ENCODE data around the gene RAB36. TPM values are rescaled to one million over a fixed set of nuclear protein-coding genes. Genes with fewer than 3 reads are reported as not detected.

The RAB36 gene
- total RNA-seq, 2 experiments from 2014 or later, result 0.41 to 3.0 TPM

- intact Hi-C loops (cut with micrococcal nuclease; ENCODE audit: unreplicated experiment), result no loop called here
- POLR2A ChIA-PET, result interaction anchor here (0.6 to 0.7 kb wide), 2 partner anchors 12 to 272 kb away, joined by 3 to 4 read pairs; no protein-coding TSS in a partner anchor
These were observed 58.3 kb downstream of the RAB36 start for GRCh38 chr22:23203452-23204124.

DNA sequence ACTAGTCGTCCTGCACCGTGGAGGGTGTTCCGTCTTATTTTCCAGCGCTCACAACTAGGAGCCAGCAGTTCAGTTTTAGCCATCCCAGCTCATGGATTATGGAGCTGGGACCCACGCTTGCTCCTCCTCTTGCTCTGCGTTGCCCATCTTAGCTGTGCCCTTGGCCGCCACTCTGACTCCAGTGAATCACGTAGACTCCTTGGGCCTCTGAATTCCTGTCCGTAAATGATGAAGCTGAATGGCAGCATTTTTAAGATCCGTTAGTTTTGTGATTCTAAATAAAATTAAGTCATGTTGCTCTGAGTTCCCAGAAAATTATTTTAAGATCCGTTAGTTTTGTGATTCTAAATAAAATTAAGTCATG, 58.8 kb downstream of the RAB36 start:
- ChIA-PET POLR2A (interaction anchor here (0.6 to 0.7 kb wide), 2 partner anchors 11 to 273 kb away, joined by 3 to 4 read pairs; no protein-coding TSS in a partner anchor), CTCF (ENCODE audit: unreplicated experiment) (no interaction called here)
- Histone ChIP-seq H3K4me2 (ENCODE audit: low read length) (no peak overlapping the region), H3K4me1 (ENCODE audit: insufficient read depth, low read length, poor library complexity, severe bottlenecking) (peaks cover 31% of the 10 kb centered on the region), H3K36me3 (ENCODE audit: insufficient read depth, low read length) (peaks cover 32% of the 10 kb centered on the region), H4K20me1 (ENCODE audit: insufficient read depth, low read length) (0 out of 2 replicates have a peak, but pooled peaks cover 6% of the 10 kb centered on the region), H3K4me3 (ENCODE audit: low read depth, low read length, poor library complexity, severe bottlenecking) (no peak overlapping the region), H3K9me2 (ENCODE audit: insufficient read depth, low read length) (no peaks in the 10 kb centered on the region), H3K27ac (ENCODE audit: low read depth, low read length, poor library complexity, severe bottlenecking) (no peak overlapping the region), H3K79me2 (ENCODE audit: insufficient read depth, low read depth, low read length) (peaks cover 5% of the 10 kb centered on the region; the same call in 1 of the 2 replicates), H3K9me3 (ENCODE audit: low read length) (no peaks in the 10 kb centered on the region), H2AFZ (ENCODE audit: low read length) (no peak overlapping the region)
- intact Hi-C loops (cut with micrococcal nuclease; ENCODE audit: unreplicated experiment), result no loop called here
- BruUV-seq (replicated peaks), result no TSS peak
- DNase-seq (ENCODE audit: low spot score), result no peak
- TF ChIP-seq EZH2phosphoT487 (IDR thresholded peaks at IDR 0.05; ENCODE audit: borderline replicate concordance, low read depth, low read length), result no peak
- TF ChIP-seq, protein P1, sequence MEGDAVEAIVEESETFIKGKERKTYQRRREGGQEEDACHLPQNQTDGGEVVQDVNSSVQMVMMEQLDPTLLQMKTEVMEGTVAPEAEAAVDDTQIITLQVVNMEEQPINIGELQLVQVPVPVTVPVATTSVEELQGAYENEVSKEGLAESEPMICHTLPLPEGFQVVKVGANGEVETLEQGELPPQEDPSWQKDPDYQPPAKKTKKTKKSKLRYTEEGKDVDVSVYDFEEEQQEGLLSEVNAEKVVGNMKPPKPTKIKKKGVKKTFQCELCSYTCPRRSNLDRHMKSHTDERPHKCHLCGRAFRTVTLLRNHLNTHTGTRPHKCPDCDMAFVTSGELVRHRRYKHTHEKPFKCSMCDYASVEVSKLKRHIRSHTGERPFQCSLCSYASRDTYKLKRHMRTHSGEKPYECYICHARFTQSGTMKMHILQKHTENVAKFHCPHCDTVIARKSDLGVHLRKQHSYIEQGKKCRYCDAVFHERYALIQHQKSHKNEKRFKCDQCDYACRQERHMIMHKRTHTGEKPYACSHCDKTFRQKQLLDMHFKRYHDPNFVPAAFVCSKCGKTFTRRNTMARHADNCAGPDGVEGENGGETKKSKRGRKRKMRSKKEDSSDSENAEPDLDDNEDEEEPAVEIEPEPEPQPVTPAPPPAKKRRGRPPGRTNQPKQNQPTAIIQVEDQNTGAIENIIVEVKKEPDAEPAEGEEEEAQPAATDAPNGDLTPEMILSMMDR (conservative IDR thresholded peaks at IDR 0.05; ENCODE audit: low read length), result no peak

More at GRCh38 chr22:23203452-23204124, 58.3 kb downstream of the RAB36 start:
- H3K9me2 ChIP-seq (ENCODE audit: insufficient read depth, low read length), result no peaks in the 10 kb centered on the region
- BruUV-seq (replicated peaks), result no TSS peak
- no peak overlapping the region for H3K27ac ChIP-seq (ENCODE audit: low read depth, low read length, poor library complexity, severe bottlenecking)
- peaks cover 37% of the 10 kb centered on the region for H3K36me3 ChIP-seq (ENCODE audit: insufficient read depth, low read length)
- H2AFZ ChIP-seq (ENCODE audit: low read length), result no peak overlapping the region
- DNase-seq (ENCODE audit: low spot score), result no peak
- peaks cover 5% of the 10 kb centered on the region; the same call in 1 of the 2 replicates for H3K79me2 ChIP-seq (ENCODE audit: insufficient read depth, low read depth, low read length)
- no peak overlapping the region for H3K4me3 ChIP-seq (ENCODE audit: low read depth, low read length, poor library complexity, severe bottlenecking)
- 0 out of 2 replicates have a peak, but pooled peaks cover 6% of the 10 kb centered on the region for H4K20me1 ChIP-seq (ENCODE audit: insufficient read depth, low read length)
- CTCF ChIA-PET (ENCODE audit: unreplicated experiment), result interaction anchor here (0.6 kb wide), 1 partner anchor 72 kb away, joined by 3 read pairs; no protein-coding TSS in a partner anchor
- H3K4me2 ChIP-seq (ENCODE audit: low read length), result no peak overlapping the region
- no peaks in the 10 kb centered on the region for H3K9me3 ChIP-seq (ENCODE audit: low read length)
- peaks cover 26% of the 10 kb centered on the region for H3K4me1 ChIP-seq (ENCODE audit: insufficient read depth, low read length, poor library complexity, severe bottlenecking)
- TF ChIP-seq, protein P1 (conservative IDR thresholded peaks at IDR 0.05; ENCODE audit: low read length), result no peak

DNA sequence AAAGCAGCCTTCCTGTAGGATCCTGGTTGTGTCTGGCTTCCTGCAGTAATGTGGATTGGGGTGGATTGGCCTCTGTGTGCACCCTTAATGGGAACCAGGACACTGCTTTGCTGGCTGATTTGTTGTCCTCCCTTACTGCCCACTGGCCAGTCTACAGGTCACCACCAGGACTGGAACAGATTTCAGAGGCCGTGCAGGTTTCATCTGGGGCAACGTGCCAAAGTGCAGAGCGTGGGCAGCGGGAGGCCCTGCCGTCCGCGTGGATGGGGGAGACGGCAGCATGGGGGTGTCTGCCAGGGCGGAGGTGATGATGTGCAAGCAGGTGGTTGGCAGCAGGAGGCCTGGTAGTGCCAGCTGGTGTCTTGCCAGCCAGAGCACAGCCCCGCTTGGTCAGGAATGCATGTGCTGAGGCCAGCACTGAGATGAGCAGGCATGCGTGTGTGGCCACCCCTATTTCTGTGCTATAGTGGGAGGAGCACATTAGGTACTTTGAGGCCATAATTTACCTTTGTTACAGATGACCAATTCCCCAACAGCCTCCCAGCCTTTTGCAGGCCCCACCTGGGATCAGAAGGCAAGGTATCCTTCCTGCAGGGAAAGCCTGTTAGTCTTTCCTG, 59.4 kb downstream of the RAB36 start:
- no peaks in the 10 kb centered on the region for H3K9me2 ChIP-seq (ENCODE audit: insufficient read depth, low read length)
- H3K36me3 ChIP-seq (ENCODE audit: insufficient read depth, low read length), result peaks cover 27% of the 10 kb centered on the region
- H3K9me3 ChIP-seq (ENCODE audit: low read length), result no peaks in the 10 kb centered on the region
- DNase-seq (ENCODE audit: low spot score), result no peak
- intact Hi-C loops (cut with micrococcal nuclease; ENCODE audit: unreplicated experiment), result no loop called here
- H3K4me1 ChIP-seq (ENCODE audit: insufficient read depth, low read length, poor library complexity, severe bottlenecking), result peaks cover 35% of the 10 kb centered on the region
- ChIA-PET CTCF (ENCODE audit: unreplicated experiment) (interaction anchor here (0.6 kb wide), 1 partner anchor 77 kb away, joined by 3 read pairs; no protein-coding TSS in a partner anchor), POLR2A (no interaction called here)
- no peak overlapping the region for H3K4me2 ChIP-seq (ENCODE audit: low read length)
- no TSS peak for BruUV-seq (replicated peaks)
- TF ChIP-seq EZH2phosphoT487 (IDR thresholded peaks at IDR 0.05; ENCODE audit: borderline replicate concordance, low read depth, low read length), result no peak
- TF ChIP-seq, protein P1 (conservative IDR thresholded peaks at IDR 0.05; ENCODE audit: low read length), result no peak
- H2AFZ ChIP-seq (ENCODE audit: low read length), result no peak overlapping the region
- no peak overlapping the region for H3K27ac ChIP-seq (ENCODE audit: low read depth, low read length, poor library complexity, severe bottlenecking)
- peaks cover 11% of the 10 kb centered on the region; the same call in 1 of the 2 replicates for H3K79me2 ChIP-seq (ENCODE audit: insufficient read depth, low read depth, low read length)
- H3K4me3 ChIP-seq (ENCODE audit: low read depth, low read length, poor library complexity, severe bottlenecking), result no peak overlapping the region
- H4K20me1 ChIP-seq (ENCODE audit: insufficient read depth, low read length), result 0 out of 2 replicates have a peak, but pooled peaks cover 6% of the 10 kb centered on the region
